K562 (cell line): ENCODE measurements around the gene ULBP2.

Source experiments
- BHLHE40 ChIP-seq: IDR thresholded peaks from 2 replicates; pipeline ENCODE4 v1.6.1; 2011; ENCODE audit warnings: low read length, improper control_type of control experiment
- CTCF ChIP-seq, 3 experiments: IDR thresholded peaks in 2 of 3; conservative IDR thresholded peaks in 1 of 3; 2 replicates each; pipeline ENCODE4 v1.5.1; 2011 to 2012; ENCODE audit warnings: low read length in 3 of 3, mild to moderate bottlenecking in 3 of 3, control low read depth in 2 of 3, improper control_type of control experiment in 1 of 3, inconsistent platforms in 1 of 3, low read depth in 1 of 3, mixed read lengths in 1 of 3, moderate library complexity in 1 of 3; ENCODE audit not compliant: insufficient read depth in 2 of 3
- EZH2 ChIP-seq: IDR thresholded peaks from 2 replicates; pipeline ENCODE4 v1.6.1; 2012; ENCODE audit warnings: low read depth, mild to moderate bottlenecking, inconsistent platforms, low read length, borderline replicate concordance
- HDAC2 ChIP-seq: fragments of 450-650 bp; IDR thresholded peaks from 2 replicates; pipeline ENCODE4 v1.6.1; 2016; ENCODE audit warnings: mild to moderate bottlenecking
- HNRNPL ChIP-seq: fragments of 200-400 bp; formaldehyde crosslinking; IDR thresholded peaks from 2 replicates; pipeline ENCODE4 v1.6.1; 2017; ENCODE audit warnings: low read depth, mild to moderate bottlenecking, low read length
- HNRNPUL1 ChIP-seq: fragments of 200-400 bp; formaldehyde crosslinking; IDR thresholded peaks from 2 replicates; pipeline ENCODE4 v1.6.1; 2017; ENCODE audit warnings: low read length
- JUND ChIP-seq, 2 experiments: IDR thresholded peaks; 2 replicates in 1 of 2; 3 replicates in 1 of 2; pipeline ENCODE4 v1.6.1; 2011; ENCODE audit warnings: borderline replicate concordance in 2 of 2, low read depth in 2 of 2, low read length in 2 of 2, improper control_type of control experiment in 1 of 2, missing biosample characterization in 1 of 2, missing genetic modification characterization in 1 of 2, missing genetic modification reagents in 1 of 2
- MAZ ChIP-seq, 2 experiments: fragments of 450-650 bp in 1 of 2; sonication (generic) in 1 of 2; formaldehyde crosslinking; IDR thresholded peaks in 1 of 2; conservative IDR thresholded peaks in 1 of 2; 2 replicates each; pipeline versions ENCODE4 v1.4.0 to v1.5.0; 2020; ENCODE audit warnings: mild to moderate bottlenecking in 1 of 2, missing genetic modification reagents in 1 of 2
- NUFIP1 ChIP-seq: fragments of 450-650 bp; IDR thresholded peaks from 2 replicates; pipeline ENCODE4 v1.6.1; 2018; ENCODE audit not compliant: partially characterized antibody
- POLR2A ChIP-seq: fragments of 450-650 bp; conservative IDR thresholded peaks from 2 replicates; pipeline ENCODE4 v1.6.1; 2016
- SMAD2 ChIP-seq: fragments of 150-350 bp; IDR thresholded peaks from 2 replicates; pipeline ENCODE4 v1.6.1; 2014; ENCODE audit warnings: low read depth, mild to moderate bottlenecking, low read length
- SMC3 ChIP-seq: conservative IDR thresholded peaks from 2 replicates; pipeline ENCODE4 v1.6.1; 2011; ENCODE audit warnings: low read depth, low read length, improper control_type of control experiment; ENCODE audit not compliant: insufficient read depth
- ZNF354B ChIP-seq: fragments of 250-450 bp; sonication (Bioruptor Pico); IDR thresholded peaks from 2 replicates; pipeline ENCODE4 v1.4.0; 2020
- ZNF79 ChIP-seq: fragments of 250-450 bp; sonication (Bioruptor Pico); IDR thresholded peaks from 2 replicates; pipeline ENCODE4 v1.4.0; 2020; ENCODE audit warnings: low read depth, mild to moderate bottlenecking, moderate library complexity

- TF ChIP-seq NUFIP1 = no peak
- TF ChIP-seq EZH2 = no peak
- no peak for TF ChIP-seq MAZ (CRISPR knock-in tag; conservative IDR thresholded peaks at IDR 0.05 in 1 of 2, IDR thresholded peaks at IDR 0.05 in 1 of 2)
- TF ChIP-seq ZNF354B (CRISPR knock-in tag) = no peak
- no peak for TF ChIP-seq SMAD2
- no peak for TF ChIP-seq POLR2A
- TF ChIP-seq HNRNPL = no peak
- no peak for TF ChIP-seq SMC3
- no peak for TF ChIP-seq BHLHE40
- no peak for TF ChIP-seq HDAC2
- TF ChIP-seq ZNF79 (CRISPR knock-in tag) = no peak
- TF ChIP-seq JUND (IDR thresholded peaks at IDR 0.05; ENCODE audit: borderline replicate concordance, low read depth, low read length) = no peak
- TF ChIP-seq JUND (tag; IDR thresholded peaks at IDR 0.05; ENCODE audit: borderline replicate concordance, low read depth, low read length) = no peak
- no peak for TF ChIP-seq HNRNPUL1
- TF ChIP-seq CTCF (IDR thresholded peaks at IDR 0.05 in 2 of 3, conservative IDR thresholded peaks at IDR 0.05 in 1 of 3; ENCODE audit: insufficient read depth in 2 of 3, low read depth in 1 of 3, low read length in 3 of 3) = no peak
Measured at GRCh38 chr6:149899926-149900619, 41.7 kb upstream of the ULBP2 start.
